IPS-15b (cell line): ENCODE results near the gene CD248.

Experiments used
- H3K27me3 ChIP-seq: one replicate; pipeline ENCODE4 v1.6.1; 2013; ENCODE audit warnings: low read length; ENCODE audit not compliant: control insufficient read depth, insufficient read depth
- H3K36me3 ChIP-seq: one replicate; pipeline ENCODE4 v1.6.1; 2013; ENCODE audit warnings: low read length; ENCODE audit not compliant: control insufficient read depth, insufficient read depth
- H3K4me1 ChIP-seq: one replicate; pipeline ENCODE4 v1.6.1; 2013; ENCODE audit warnings: mild to moderate bottlenecking, low read length; ENCODE audit not compliant: control insufficient read depth, insufficient read depth
- H3K4me3 ChIP-seq: one replicate; pipeline ENCODE4 v1.5.1; 2013; ENCODE audit warnings: low read depth, low read length
- H3K9ac ChIP-seq: one replicate; pipeline ENCODE4 v1.6.1; 2013; ENCODE audit warnings: low read depth, mild to moderate bottlenecking, low read length
- H3K9me3 ChIP-seq: one replicate; pipeline ENCODE4 v1.6.1; 2013; ENCODE audit warnings: mild to moderate bottlenecking, low read length; ENCODE audit not compliant: control insufficient read depth, insufficient read depth

Gene CD248

GRCh38 chr11:66338276-66339161 lies 21.7 kb upstream of the CD248 start:
- Histone ChIP-seq H3K4me3 (no peak overlapping the region), H3K27me3 (no peaks in the 10 kb centered on the region), H3K36me3 (peaks cover 32% of the 10 kb centered on the region), H3K9me3 (no peaks in the 10 kb centered on the region), H3K4me1 (peaks cover 2% of the 10 kb centered on the region), H3K9ac (no peak overlapping the region)

- Histone ChIP-seq H3K4me1 (peaks cover 2% of the 10 kb centered on the region), H3K27me3 (no peaks in the 10 kb centered on the region), H3K9ac (no peak overlapping the region), H3K36me3 (peaks cover 32% of the 10 kb centered on the region), H3K4me3 (no peak overlapping the region), H3K9me3 (no peaks in the 10 kb centered on the region)
These were observed 20.5 kb upstream of the CD248 start for GRCh38 chr11:66337103-66337899.

GRCh38 chr11:66336234-66337102 lies 19.6 kb upstream of the CD248 start, which contains the start of gene RIN1:
Gene RIN1, minus strand, starts transcription at chr11:66336434. Its CDS starts 32 bp downstream, at chr11:66336402.
- Histone ChIP-seq H3K9me3 (no peaks in the 10 kb centered on the region), H3K4me3 (peak within 1 kb of the TSS; percentile 45), H3K4me1 (peaks cover 2% of the 10 kb centered on the region), H3K36me3 (peaks cover 24% of the 10 kb centered on the region), H3K9ac (no peak within 1 kb of the TSS), H3K27me3 (no peaks in the 10 kb centered on the region)

GRCh38 chr11:66335531-66336233 lies 18.8 kb upstream of the CD248 start:
- no peaks in the 10 kb centered on the region for H3K27me3 ChIP-seq
- H3K9me3 ChIP-seq: no peaks in the 10 kb centered on the region
- peak overlapping the region; percentile 45 for H3K4me3 ChIP-seq
- H3K4me1 ChIP-seq: peaks cover 2% of the 10 kb centered on the region
- no peak overlapping the region for H3K9ac ChIP-seq
- H3K36me3 ChIP-seq: peaks cover 17% of the 10 kb centered on the region

- H3K27me3 ChIP-seq: no peaks in the 10 kb centered on the region
- H3K4me1 ChIP-seq: peaks cover 2% of the 10 kb centered on the region
- no peak overlapping the region for H3K9ac ChIP-seq
- H3K36me3 ChIP-seq: peaks cover 8% of the 10 kb centered on the region
- H3K4me3 ChIP-seq: no peak overlapping the region
- H3K9me3 ChIP-seq: no peaks in the 10 kb centered on the region
These were observed 18.0 kb upstream of the CD248 start for GRCh38 chr11:66334605-66335442.

GRCh38 chr11:66333896-66334604 lies 17.2 kb upstream of the CD248 start:
- H3K9ac ChIP-seq: no peak overlapping the region
- H3K4me3 ChIP-seq: no peak overlapping the region
- peaks cover 2% of the 10 kb centered on the region for H3K4me1 ChIP-seq
- no peaks in the 10 kb centered on the region for H3K27me3 ChIP-seq
- H3K9me3 ChIP-seq: no peaks in the 10 kb centered on the region
- H3K36me3 ChIP-seq: peaks cover 2% of the 10 kb centered on the region

- Histone ChIP-seq H3K4me1 (peaks cover 6% of the 10 kb centered on the region), H3K27me3 (no peaks in the 10 kb centered on the region), H3K9ac (no peak overlapping the region), H3K9me3 (no peaks in the 10 kb centered on the region), H3K4me3 (no peak overlapping the region), H3K36me3 (peaks cover 2% of the 10 kb centered on the region)
These were observed 16.5 kb upstream of the CD248 start for GRCh38 chr11:66333220-66333877.

- H3K9ac ChIP-seq: no peak overlapping the region
- H3K9me3 ChIP-seq: no peaks in the 10 kb centered on the region
- H3K27me3 ChIP-seq: no peaks in the 10 kb centered on the region
- no peak overlapping the region for H3K4me3 ChIP-seq
- H3K36me3 ChIP-seq: peaks cover 2% of the 10 kb centered on the region
- peaks cover 6% of the 10 kb centered on the region for H3K4me1 ChIP-seq
These were observed 15.8 kb upstream of the CD248 start for GRCh38 chr11:66332371-66333219.
